Nephron progenitor cell (in vitro differentiated cells): ENCODE results near the gene BMP5.

Experiments used
- DNase-seq: peaks from one replicate; pipeline ENCODE4 v3.0.0; 2021
- H3K27ac Mint-ChIP-seq: 2 replicates; pipeline ENCODE4 v1.8.0; 2021; ENCODE audit warnings: mild to moderate bottlenecking, moderate library complexity, mixed read lengths
- H3K27me3 Mint-ChIP-seq: 2 replicates; pipeline ENCODE4 v1.8.0; 2021; ENCODE audit warnings: mild to moderate bottlenecking, low read depth, mixed read lengths; ENCODE audit not compliant: poor library complexity
- H3K36me3 Mint-ChIP-seq: 2 replicates; pipeline ENCODE4 v1.8.0; 2021; ENCODE audit warnings: low read depth, mixed read lengths
- H3K4me1 Mint-ChIP-seq: 2 replicates; pipeline ENCODE4 v1.8.0; 2021; ENCODE audit warnings: mixed read lengths
- H3K4me3 Mint-ChIP-seq: 2 replicates; pipeline ENCODE4 v1.8.0; 2021; ENCODE audit warnings: mild to moderate bottlenecking, moderate library complexity, mixed read lengths
- H3K9me3 Mint-ChIP-seq: 2 replicates; pipeline ENCODE4 v1.8.0; 2021; ENCODE audit warnings: mild to moderate bottlenecking, moderate library complexity, mixed read lengths
- TF ChIP-seq, protein P1 (sequence below): fragments of 200-600 bp; sonication (generic); IDR thresholded peaks from 2 replicates; pipeline ENCODE4 v1.5.0; 2021; ENCODE audit warnings: antibody characterized with exemption

The BMP5 gene

DNA sequence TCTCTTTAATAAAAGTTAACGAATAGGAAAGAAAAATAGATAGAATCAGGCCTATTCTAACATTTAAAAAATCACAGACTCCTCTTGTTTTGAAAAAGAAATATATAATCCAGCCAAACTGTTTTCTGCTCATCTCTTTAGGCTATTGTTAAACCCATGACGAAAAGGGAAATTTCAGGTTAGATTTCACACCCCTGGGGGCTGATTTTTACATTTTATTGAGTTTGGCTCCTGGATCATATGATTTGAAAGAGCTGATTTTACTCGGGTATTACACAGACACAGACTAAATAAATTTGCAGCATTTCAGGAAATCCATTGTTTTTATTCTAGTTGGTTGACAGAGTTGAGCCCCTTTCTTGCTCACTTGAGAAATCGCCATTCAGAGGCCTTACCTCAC lies 160.6 kb downstream of the BMP5 start:
- no peak overlapping the region for H3K4me3 Mint-ChIP-seq
- no peak overlapping the region for H3K27ac Mint-ChIP-seq
- DNase-seq, result no peak
- H3K4me1 Mint-ChIP-seq, result peaks cover 8% of the 10 kb centered on the region
- H3K27me3 Mint-ChIP-seq, result no peaks in the 10 kb centered on the region
- TF ChIP-seq, protein P1, sequence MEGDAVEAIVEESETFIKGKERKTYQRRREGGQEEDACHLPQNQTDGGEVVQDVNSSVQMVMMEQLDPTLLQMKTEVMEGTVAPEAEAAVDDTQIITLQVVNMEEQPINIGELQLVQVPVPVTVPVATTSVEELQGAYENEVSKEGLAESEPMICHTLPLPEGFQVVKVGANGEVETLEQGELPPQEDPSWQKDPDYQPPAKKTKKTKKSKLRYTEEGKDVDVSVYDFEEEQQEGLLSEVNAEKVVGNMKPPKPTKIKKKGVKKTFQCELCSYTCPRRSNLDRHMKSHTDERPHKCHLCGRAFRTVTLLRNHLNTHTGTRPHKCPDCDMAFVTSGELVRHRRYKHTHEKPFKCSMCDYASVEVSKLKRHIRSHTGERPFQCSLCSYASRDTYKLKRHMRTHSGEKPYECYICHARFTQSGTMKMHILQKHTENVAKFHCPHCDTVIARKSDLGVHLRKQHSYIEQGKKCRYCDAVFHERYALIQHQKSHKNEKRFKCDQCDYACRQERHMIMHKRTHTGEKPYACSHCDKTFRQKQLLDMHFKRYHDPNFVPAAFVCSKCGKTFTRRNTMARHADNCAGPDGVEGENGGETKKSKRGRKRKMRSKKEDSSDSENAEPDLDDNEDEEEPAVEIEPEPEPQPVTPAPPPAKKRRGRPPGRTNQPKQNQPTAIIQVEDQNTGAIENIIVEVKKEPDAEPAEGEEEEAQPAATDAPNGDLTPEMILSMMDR, result no peak
- no peaks in the 10 kb centered on the region for H3K9me3 Mint-ChIP-seq
- no peaks in the 10 kb centered on the region for H3K36me3 Mint-ChIP-seq

DNA sequence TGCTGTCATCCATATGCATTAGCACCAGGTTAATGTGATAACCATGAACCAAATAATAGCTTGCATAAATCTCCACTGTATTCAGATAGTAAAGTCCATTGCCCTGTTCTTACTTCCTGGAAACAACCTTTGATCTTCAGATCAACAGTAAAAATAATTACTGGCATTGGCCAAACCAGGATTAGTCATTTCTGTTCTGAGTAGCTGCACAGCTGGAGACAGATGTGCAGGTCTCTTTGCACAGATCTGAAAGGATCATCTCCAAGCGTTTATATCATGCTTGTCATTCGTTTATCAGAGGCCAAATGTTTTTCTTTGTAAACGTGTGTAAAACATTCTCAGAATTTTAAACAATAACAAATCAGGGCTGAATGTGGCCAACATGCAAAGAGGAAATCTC lies 162.0 kb downstream of the BMP5 start:
- Mint-ChIP-seq H3K36me3 (no peaks in the 10 kb centered on the region), H3K27me3 (no peaks in the 10 kb centered on the region), H3K9me3 (no peaks in the 10 kb centered on the region), H3K4me1 (peaks cover 13% of the 10 kb centered on the region), H3K27ac (no peak overlapping the region), H3K4me3 (no peak overlapping the region)
- DNase-seq, result no peak
- TF ChIP-seq, protein P1, result no peak

DNA sequence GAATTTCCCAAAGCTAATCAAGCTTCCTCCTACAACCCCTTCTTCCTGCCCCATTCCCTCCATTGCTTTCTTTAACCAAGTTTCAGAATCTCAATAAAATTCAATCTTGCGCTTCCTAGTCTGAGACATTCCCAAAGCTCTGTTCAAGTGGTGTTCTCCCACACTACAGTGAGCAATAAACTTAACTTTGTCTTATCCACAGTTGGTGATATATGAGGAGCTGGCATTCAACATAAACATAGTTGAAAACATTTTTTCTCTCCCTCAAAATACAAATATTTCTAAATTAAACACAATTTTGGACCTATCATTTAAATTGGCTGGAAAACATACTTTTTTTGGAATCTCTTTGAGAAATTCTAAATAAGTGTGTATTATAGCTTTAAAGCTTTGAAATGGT lies 166.7 kb downstream of the BMP5 start:
- no peaks in the 10 kb centered on the region for H3K27me3 Mint-ChIP-seq
- no peak overlapping the region for H3K4me3 Mint-ChIP-seq
- no peaks in the 10 kb centered on the region for H3K9me3 Mint-ChIP-seq

DNA sequence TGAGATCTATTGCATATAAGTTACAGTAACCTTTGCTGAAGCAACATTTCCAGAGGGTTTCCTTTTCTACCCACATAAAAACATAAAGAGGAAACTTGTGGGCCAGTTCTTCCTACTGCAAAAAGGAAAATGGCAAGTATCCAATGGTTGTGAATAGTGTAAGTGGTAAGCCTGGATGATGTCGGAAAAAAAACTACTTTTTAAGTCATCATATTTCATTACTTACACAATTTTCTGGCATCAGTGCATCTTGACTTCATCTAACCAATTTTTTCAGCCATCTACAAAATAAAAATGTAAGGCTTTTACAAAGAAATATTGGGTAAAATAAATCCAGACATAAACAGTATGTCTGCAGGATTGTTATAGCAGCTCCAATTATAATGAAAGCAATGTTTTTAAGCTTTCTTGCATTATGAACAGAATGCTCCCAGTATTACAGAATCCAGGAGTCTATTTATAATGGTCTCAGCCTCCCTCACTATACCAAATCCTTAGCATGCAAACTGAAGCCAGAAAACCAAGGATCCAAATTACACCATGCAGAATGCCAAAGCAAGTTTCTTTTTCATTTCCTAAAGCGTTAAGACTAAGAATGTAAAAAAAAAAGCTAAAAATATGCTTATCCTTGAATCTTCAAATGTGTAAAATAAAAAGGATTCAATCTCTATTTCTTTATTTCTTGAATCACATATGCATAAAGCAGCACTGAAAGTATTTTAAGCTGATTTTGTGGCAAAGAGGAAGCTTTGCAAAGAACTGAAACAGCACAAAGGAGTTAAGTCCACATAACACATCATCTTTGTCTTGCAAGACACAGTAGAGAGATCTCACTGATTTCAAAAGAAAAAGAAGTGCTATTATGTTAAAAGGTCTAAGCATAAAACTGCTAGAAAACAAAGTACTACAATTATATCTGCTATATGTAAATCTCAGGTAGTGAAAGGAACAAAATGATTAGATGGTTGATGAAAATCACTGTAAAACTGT lies 169.6 kb downstream of the BMP5 start:
- Mint-ChIP-seq H3K36me3 (no peaks in the 10 kb centered on the region), H3K27me3 (no peaks in the 10 kb centered on the region), H3K4me1 (peaks cover 5% of the 10 kb centered on the region), H3K4me3 (no peak overlapping the region), H3K9me3 (no peaks in the 10 kb centered on the region), H3K27ac (no peak overlapping the region)
- TF ChIP-seq, protein P1, result no peak
- no peak for DNase-seq

More for the DNA sequence above, 166.7 kb downstream of the BMP5 start:
- TF ChIP-seq, protein P1, result no peak
- no peak for DNase-seq
- H3K27ac Mint-ChIP-seq, result no peak overlapping the region
- H3K4me1 Mint-ChIP-seq, result peaks cover 13% of the 10 kb centered on the region
- H3K36me3 Mint-ChIP-seq, result no peaks in the 10 kb centered on the region

DNA sequence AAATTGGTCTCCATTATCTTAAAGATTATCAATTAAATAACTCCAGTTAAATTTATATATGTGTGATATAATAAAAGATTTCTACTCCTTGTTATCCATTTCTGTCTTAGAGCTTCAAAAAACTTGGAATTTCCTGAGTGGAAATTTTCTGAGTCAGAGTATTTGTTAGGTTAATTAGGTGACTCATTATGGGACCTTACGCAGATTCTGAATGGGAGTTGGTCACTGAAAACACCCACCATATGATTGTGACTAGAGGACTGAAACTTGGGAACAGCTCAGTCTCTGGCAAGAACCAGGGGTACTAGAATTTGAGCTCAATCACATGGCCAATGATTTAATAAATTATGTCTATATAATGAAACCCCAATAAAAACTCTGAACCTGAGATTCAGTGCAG lies 171.0 kb downstream of the BMP5 start:
- no peaks in the 10 kb centered on the region for H3K9me3 Mint-ChIP-seq

More for the DNA sequence above, 171.0 kb downstream of the BMP5 start:
- H3K36me3 Mint-ChIP-seq, result no peaks in the 10 kb centered on the region
- no peak overlapping the region for H3K27ac Mint-ChIP-seq
- TF ChIP-seq, protein P1, result no peak
- no peak overlapping the region for H3K4me3 Mint-ChIP-seq
- H3K4me1 Mint-ChIP-seq, result peaks cover 5% of the 10 kb centered on the region
- no peaks in the 10 kb centered on the region for H3K27me3 Mint-ChIP-seq
- no peak for DNase-seq
